ENCODE measurements around the gene TTC7B.

DNA sequence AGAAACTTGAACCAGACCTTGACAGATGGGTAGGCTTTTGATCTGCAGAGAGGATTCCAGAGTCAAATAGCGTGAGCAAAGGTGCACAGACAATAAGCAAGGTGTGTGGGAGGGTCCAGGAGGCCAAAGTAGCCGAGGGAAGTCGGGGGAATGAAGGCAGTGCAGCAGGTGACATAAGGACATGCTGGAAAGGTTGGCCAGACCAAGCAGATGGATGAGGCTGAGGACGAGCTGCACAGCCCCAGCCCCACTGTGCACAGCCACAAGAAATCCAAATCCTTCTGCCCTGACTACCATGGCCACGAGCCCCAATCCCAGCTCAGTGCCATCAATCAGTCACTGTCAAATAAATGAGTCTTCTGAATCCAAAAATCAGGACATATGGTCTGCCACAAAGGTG lies 5.4 kb downstream of the TTC7B start:
- TF ChIP-seq, protein P1, sequence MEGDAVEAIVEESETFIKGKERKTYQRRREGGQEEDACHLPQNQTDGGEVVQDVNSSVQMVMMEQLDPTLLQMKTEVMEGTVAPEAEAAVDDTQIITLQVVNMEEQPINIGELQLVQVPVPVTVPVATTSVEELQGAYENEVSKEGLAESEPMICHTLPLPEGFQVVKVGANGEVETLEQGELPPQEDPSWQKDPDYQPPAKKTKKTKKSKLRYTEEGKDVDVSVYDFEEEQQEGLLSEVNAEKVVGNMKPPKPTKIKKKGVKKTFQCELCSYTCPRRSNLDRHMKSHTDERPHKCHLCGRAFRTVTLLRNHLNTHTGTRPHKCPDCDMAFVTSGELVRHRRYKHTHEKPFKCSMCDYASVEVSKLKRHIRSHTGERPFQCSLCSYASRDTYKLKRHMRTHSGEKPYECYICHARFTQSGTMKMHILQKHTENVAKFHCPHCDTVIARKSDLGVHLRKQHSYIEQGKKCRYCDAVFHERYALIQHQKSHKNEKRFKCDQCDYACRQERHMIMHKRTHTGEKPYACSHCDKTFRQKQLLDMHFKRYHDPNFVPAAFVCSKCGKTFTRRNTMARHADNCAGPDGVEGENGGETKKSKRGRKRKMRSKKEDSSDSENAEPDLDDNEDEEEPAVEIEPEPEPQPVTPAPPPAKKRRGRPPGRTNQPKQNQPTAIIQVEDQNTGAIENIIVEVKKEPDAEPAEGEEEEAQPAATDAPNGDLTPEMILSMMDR (IDR thresholded peaks at IDR 0.05), result no peak
- TF ChIP-seq POLR2A (IDR thresholded peaks at IDR 0.05), result no peak

Data from esophagus squamous epithelium (tissue), 4 donors.